Measurements from ENCODE around the gene SLC16A11. TPM values are rescaled to one million over a fixed set of nuclear protein-coding genes. Genes with fewer than 3 reads are reported as not detected.

The SLC16A11 gene
- total and polyA plus RNA-seq, 8 donors, result 0.68 to 3.7 (median 2.3) TPM; not detected in 5

DNA sequence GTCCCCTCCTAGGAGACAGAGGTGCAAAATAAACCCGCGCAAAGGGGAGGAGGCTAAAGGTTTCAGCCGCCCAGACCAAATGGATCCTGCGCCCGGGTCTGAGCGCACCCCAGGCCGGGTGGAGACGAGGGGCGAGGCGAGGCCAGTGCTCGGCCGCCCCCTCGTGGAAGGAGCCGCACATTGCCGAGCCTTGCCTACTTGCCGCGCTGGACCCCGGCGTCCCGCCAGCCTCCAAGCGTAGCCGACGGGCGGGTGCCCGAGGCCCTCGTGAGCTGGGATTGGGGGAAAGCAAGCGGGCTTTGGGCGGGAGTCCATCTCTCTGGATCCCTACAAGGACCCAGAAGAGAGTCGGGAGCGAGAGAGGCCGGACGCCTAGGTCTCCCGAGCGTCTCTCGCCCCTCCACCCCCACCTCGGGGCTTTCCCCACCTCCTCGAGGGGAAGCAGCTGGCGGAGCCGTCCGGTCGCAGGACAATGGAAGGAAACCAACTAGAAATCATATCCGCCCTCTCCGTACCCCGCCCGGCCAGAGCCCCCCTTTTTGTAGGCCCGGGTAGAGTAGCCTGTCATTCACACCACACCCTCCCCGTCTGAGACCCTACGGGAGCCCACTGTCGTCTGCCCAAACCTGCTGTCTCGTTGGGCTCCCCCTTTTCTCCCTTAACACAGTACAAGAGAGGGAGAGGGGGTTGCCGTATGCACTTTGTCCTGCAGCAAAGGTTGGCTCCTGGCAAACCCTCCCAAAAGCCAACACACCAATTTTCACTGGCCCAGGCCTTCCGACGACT, 21.7 kb downstream of the SLC16A11 start:
- H3K4me3 ChIP-seq, result peak overlapping the region; percentile 25 to 36 (median 29)
- peaks cover 37 to 62% (median 56%) of the 10 kb centered on the region in 4 donors for H3K4me1 ChIP-seq
- peak overlapping the region in 4 of 5 donors; percentile 73 to 82 (median 78) for H3K27ac ChIP-seq
- no peaks in the 10 kb centered on the region for H3K9me3 ChIP-seq
- intact Hi-C loops (cut with DNase I; ENCODE audit: low total_unique reads), result no loop called here
- H3K36me3 ChIP-seq, result peaks cover under 1 to 6% (median 4%) of the 10 kb centered on the region in 4 donors
- peaks cover 3 to 24% (median 10%) of the 10 kb centered on the region in 3 donors for H3K27me3 ChIP-seq
- DNase-seq, result peak; percentile 86 to 93
- WGBS, 5 donors, result 2 to 3% (median 3%) methylated on average over 13 to 53 of the region's 53 CpGs
- TF ChIP-seq EP300 (IDR thresholded peaks at IDR 0.05) (no peak), POLR2AphosphoS5 (IDR thresholded peaks at IDR 0.05) (peak in 2 of 3 donors; percentile 12 to 36), POLR2A (IDR thresholded peaks at IDR 0.05) (no peak)
- TF ChIP-seq, protein P1, sequence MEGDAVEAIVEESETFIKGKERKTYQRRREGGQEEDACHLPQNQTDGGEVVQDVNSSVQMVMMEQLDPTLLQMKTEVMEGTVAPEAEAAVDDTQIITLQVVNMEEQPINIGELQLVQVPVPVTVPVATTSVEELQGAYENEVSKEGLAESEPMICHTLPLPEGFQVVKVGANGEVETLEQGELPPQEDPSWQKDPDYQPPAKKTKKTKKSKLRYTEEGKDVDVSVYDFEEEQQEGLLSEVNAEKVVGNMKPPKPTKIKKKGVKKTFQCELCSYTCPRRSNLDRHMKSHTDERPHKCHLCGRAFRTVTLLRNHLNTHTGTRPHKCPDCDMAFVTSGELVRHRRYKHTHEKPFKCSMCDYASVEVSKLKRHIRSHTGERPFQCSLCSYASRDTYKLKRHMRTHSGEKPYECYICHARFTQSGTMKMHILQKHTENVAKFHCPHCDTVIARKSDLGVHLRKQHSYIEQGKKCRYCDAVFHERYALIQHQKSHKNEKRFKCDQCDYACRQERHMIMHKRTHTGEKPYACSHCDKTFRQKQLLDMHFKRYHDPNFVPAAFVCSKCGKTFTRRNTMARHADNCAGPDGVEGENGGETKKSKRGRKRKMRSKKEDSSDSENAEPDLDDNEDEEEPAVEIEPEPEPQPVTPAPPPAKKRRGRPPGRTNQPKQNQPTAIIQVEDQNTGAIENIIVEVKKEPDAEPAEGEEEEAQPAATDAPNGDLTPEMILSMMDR (IDR thresholded peaks at IDR 0.05), result peak in 5 of 7 experiments; percentile 78 to 95 (median 93)

DNA sequence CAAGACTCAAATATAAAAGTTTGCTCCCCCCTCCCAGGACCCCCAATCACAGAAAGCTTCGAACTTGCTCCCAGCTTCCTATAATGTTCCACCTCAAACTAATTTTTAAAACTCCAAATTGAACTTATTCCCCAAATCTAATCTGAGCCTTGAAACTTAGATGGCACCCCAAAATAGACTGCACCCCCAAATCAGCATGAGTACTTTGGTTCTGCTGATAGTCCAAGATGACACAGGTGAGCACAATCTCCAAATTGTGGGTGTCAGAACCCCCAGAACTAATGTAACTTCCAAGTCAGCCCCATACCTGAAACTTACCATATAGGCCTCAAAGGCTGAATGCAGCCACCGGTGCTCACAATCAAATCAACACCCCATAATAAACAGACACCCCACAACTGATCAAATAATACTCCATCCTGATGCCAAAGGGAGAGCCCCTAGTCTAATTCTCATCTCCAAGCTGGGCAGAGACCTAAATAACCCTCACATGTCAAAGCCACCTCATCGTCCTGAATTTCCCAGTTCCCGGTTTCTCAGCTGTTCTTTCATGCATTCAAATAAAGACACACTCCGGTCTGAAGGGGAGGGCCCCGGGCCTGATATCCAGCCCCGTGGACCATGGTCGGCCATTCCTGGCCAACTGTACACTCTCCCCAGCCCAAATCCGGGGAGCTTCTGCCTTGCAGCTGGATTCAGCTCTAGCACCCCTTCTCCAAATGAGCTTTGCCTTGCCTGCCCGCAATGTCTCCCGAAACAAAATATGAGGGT, 22.8 kb downstream of the SLC16A11 start:
- H3K27ac ChIP-seq, result peak overlapping the region in 4 of 5 donors; percentile 73 to 82 (median 78)
- no peaks in the 10 kb centered on the region for H3K9me3 ChIP-seq
- 60 to 73% (median 69%) methylated on average over 9 to 11 of the region's 11 CpGs for WGBS, 5 donors
- peaks cover 3 to 24% (median 10%) of the 10 kb centered on the region in 3 donors for H3K27me3 ChIP-seq
- peak overlapping the region in 1 of 4 donors; percentile 36 for H3K4me3 ChIP-seq
- DNase-seq, result no peak
- peaks cover 4 to 15% (median 14%) of the 10 kb centered on the region in 4 donors for H3K36me3 ChIP-seq
- intact Hi-C loops (cut with DNase I; ENCODE audit: low total_unique reads), result no loop called here
- peaks cover 45 to 72% (median 63%) of the 10 kb centered on the region in 4 donors for H3K4me1 ChIP-seq
- TF ChIP-seq POLR2A (IDR thresholded peaks at IDR 0.05) (no peak), EP300 (IDR thresholded peaks at IDR 0.05) (no peak), POLR2AphosphoS5 (IDR thresholded peaks at IDR 0.05) (no peak)
- TF ChIP-seq, protein P1 (IDR thresholded peaks at IDR 0.05), result no peak

GRCh38 chr17:7019839-7020519, 23.9 kb downstream of the SLC16A11 start:
- Histone ChIP-seq H3K4me1 (peaks cover 45 to 83% (median 73%) of the 10 kb centered on the region in 4 donors), H3K36me3 (peaks cover 4 to 15% (median 14%) of the 10 kb centered on the region in 4 donors), H3K27ac (peak overlapping the region; percentile 65 to 99 (median 97)), H3K9me3 (no peaks in the 10 kb centered on the region), H3K4me3 (peak overlapping the region; percentile 49 to 57 (median 52)), H3K27me3 (peaks cover 3 to 24% (median 10%) of the 10 kb centered on the region in 3 donors)
- DNase-seq, result peak; percentile 57 to 82
- TF ChIP-seq POLR2A (IDR thresholded peaks at IDR 0.05), result no peak
- TF ChIP-seq, protein P1 (IDR thresholded peaks at IDR 0.05), result no peak
- TF ChIP-seq POLR2AphosphoS5 (IDR thresholded peaks at IDR 0.05), result no peak
- 12 to 20% (median 17%) methylated on average over 11 to 16 of the region's 16 CpGs for WGBS, 5 donors
- intact Hi-C loops (cut with DNase I; ENCODE audit: low total_unique reads), result no loop called here

DNA sequence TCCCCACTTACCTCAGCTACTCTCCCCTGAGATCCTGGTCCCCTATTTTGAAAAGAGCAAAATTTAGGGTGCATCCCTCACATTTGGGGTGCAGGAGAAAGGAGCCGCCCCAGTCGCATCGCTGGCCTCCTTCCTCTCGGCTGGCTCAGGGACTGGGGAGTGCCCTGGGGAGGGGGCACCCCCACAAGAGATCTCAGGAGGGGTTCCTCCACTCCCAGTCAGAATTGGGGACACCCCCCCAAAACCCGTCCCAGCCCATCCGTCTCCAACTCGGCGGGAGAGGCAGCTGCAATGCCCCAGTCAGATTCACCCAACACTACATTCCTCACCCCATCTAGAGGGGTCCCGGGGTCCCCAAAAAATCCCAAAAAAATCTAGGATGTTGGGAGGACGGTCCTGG, 24.5 kb downstream of the SLC16A11 start:
- peaks cover 45 to 84% (median 72%) of the 10 kb centered on the region in 4 donors for H3K4me1 ChIP-seq
- TF ChIP-seq POLR2AphosphoS5 (IDR thresholded peaks at IDR 0.05) (no peak), POLR2A (IDR thresholded peaks at IDR 0.05) (no peak), EP300 (IDR thresholded peaks at IDR 0.05) (no peak)
- TF ChIP-seq, protein P1 (IDR thresholded peaks at IDR 0.05), result no peak
- peak overlapping the region; percentile 49 to 57 (median 52) for H3K4me3 ChIP-seq
- DNase-seq, result no peak
- intact Hi-C loops (cut with DNase I; ENCODE audit: low total_unique reads), result no loop called here
- peaks cover 4 to 15% (median 14%) of the 10 kb centered on the region in 4 donors for H3K36me3 ChIP-seq
- peak overlapping the region; percentile 65 to 99 (median 97) for H3K27ac ChIP-seq
- peaks cover 3 to 24% (median 10%) of the 10 kb centered on the region in 3 donors for H3K27me3 ChIP-seq
- WGBS, 5 donors, result 39 to 49% (median 43%) methylated on average over 10 of the region's 10 CpGs
- H3K9me3 ChIP-seq, result no peaks in the 10 kb centered on the region

All from stomach (tissue), 9 donors.